HEK293T (cell line): Measurements from ENCODE around the gene SYNPR.

ENCODE experiments used
- CTCF ChIA-PET: fragments of 350-600 bp; formaldehyde crosslinking; extraction: SDS; loops from one replicate; lab custom pipeline; 2021; ENCODE audit warnings: antibody characterized with exemption, inconsistent platforms; lab: Yijun Ruan, JAX
- POLR2A ChIA-PET: fragments of 350-600 bp; formaldehyde crosslinking; extraction: SDS; loops from one replicate; lab custom pipeline; 2020; ENCODE audit warnings: antibody characterized with exemption, inconsistent platforms; lab: Yijun Ruan, JAX
- DNase-seq: peaks from one replicate; pipeline ENCODE4 v3.0.0; 2012; ENCODE audit warnings: mixed read lengths; ENCODE audit errors: extremely low spot score
- ARNT ChIP-seq: fragments of 450-650 bp; IDR thresholded peaks from 2 replicates; pipeline ENCODE4 v1.6.1; 2017; ENCODE audit warnings: mild to moderate bottlenecking
- BHLHE40 ChIP-seq: fragments of 450-650 bp; IDR thresholded peaks from 2 replicates; pipeline ENCODE4 v1.6.1; 2016; ENCODE audit warnings: mild to moderate bottlenecking, moderate library complexity, borderline replicate concordance
- CTBP1 ChIP-seq: fragments of 450-650 bp; IDR thresholded peaks from 2 replicates; pipeline ENCODE4 v1.6.1; 2016; ENCODE audit warnings: borderline replicate concordance
- ELF4 ChIP-seq: fragments of 450-650 bp; IDR thresholded peaks from 2 replicates; pipeline ENCODE4 v1.6.1; 2017; ENCODE audit warnings: antibody characterized with exemption
- FOXA1 ChIP-seq: fragments of 450-650 bp; IDR thresholded peaks from 2 replicates; pipeline ENCODE4 v1.6.1; 2016; ENCODE audit warnings: mild to moderate bottlenecking
- FOXK2 ChIP-seq: fragments of 450-650 bp; IDR thresholded peaks from 2 replicates; pipeline ENCODE4 v1.6.1; 2016; ENCODE audit warnings: mild to moderate bottlenecking
- FOXM1 ChIP-seq: fragments of 450-650 bp; IDR thresholded peaks from 2 replicates; pipeline ENCODE4 v1.6.1; 2017; ENCODE audit warnings: mild to moderate bottlenecking, borderline replicate concordance
- HDGF ChIP-seq: fragments of 450-650 bp; IDR thresholded peaks from 2 replicates; pipeline ENCODE4 v1.6.1; 2017; ENCODE audit warnings: antibody characterized with exemption, borderline replicate concordance
- L3MBTL2 ChIP-seq: fragments of 450-650 bp; conservative IDR thresholded peaks from 2 replicates; pipeline ENCODE4 v1.6.1; 2016; ENCODE audit warnings: mild to moderate bottlenecking
- LEF1 ChIP-seq: fragments of 450-650 bp; IDR thresholded peaks from 2 replicates; pipeline ENCODE4 v1.6.1; 2017; ENCODE audit warnings: mild to moderate bottlenecking, borderline replicate concordance
- NFRKB ChIP-seq: fragments of 450-650 bp; IDR thresholded peaks from 2 replicates; pipeline ENCODE4 v1.6.1; 2016; ENCODE audit warnings: mild to moderate bottlenecking, moderate library complexity
- PKNOX1 ChIP-seq: fragments of 450-650 bp; IDR thresholded peaks from 2 replicates; pipeline ENCODE4 v1.6.1; 2016
- SP1 ChIP-seq: fragments of 450-650 bp; IDR thresholded peaks from 2 replicates; pipeline ENCODE4 v1.6.1; 2017
- SUZ12 ChIP-seq: fragments of 450-650 bp; IDR thresholded peaks from 2 replicates; pipeline ENCODE4 v1.6.1; 2016; ENCODE audit warnings: mild to moderate bottlenecking
- TARDBP ChIP-seq: fragments of 450-650 bp; IDR thresholded peaks from 2 replicates; pipeline ENCODE4 v1.6.1; 2016
- ZNF384 ChIP-seq: fragments of 450-650 bp; IDR thresholded peaks from 2 replicates; pipeline ENCODE4 v1.6.1; 2016

The SYNPR gene

GRCh38 chr3:63571682-63572081 is 293.6 kb downstream of the SYNPR start:
- DNase-seq, result no peak
- TF ChIP-seq SP1, result no peak
- TF ChIP-seq ELF4, result no peak
- TF ChIP-seq TARDBP, result no peak
- no peak for TF ChIP-seq LEF1
- TF ChIP-seq CTBP1, result no peak
- no peak for TF ChIP-seq BHLHE40
- no peak for TF ChIP-seq ZNF384
- TF ChIP-seq ARNT, result no peak
- TF ChIP-seq HDGF, result no peak
- TF ChIP-seq NFRKB, result no peak
- TF ChIP-seq FOXK2, result no peak
- TF ChIP-seq L3MBTL2, result no peak
- TF ChIP-seq PKNOX1, result no peak
- no peak for TF ChIP-seq SUZ12
- TF ChIP-seq FOXA1, result no peak
- TF ChIP-seq FOXM1, result no peak
- POLR2A ChIA-PET, result no interaction called here
- CTCF ChIA-PET, result no interaction called here

- CTCF ChIA-PET, result no interaction called here
- no peak for DNase-seq
- POLR2A ChIA-PET, result no interaction called here
- TF ChIP-seq BHLHE40, result no peak
- TF ChIP-seq CTBP1, result no peak
- TF ChIP-seq TARDBP, result no peak
- TF ChIP-seq PKNOX1, result no peak
- no peak for TF ChIP-seq FOXA1
- no peak for TF ChIP-seq LEF1
- TF ChIP-seq NFRKB, result no peak
- no peak for TF ChIP-seq FOXM1
- TF ChIP-seq FOXK2, result no peak
- TF ChIP-seq SP1, result no peak
- no peak for TF ChIP-seq ZNF384
- TF ChIP-seq HDGF, result no peak
- TF ChIP-seq ARNT, result no peak
- TF ChIP-seq SUZ12, result no peak
- no peak for TF ChIP-seq ELF4
Measured at GRCh38 chr3:63576846-63577245, 298.7 kb downstream of the SYNPR start.

- ChIA-PET POLR2A (no interaction called here), CTCF (no interaction called here)
- TF ChIP-seq TARDBP (no peak), FOXK2 (no peak), HDGF (no peak), L3MBTL2 (no peak), ARNT (no peak), SUZ12 (no peak), NFRKB (no peak), LEF1 (no peak), FOXM1 (no peak), BHLHE40 (no peak), ELF4 (no peak), CTBP1 (no peak), SP1 (no peak), PKNOX1 (no peak), ZNF384 (no peak), FOXA1 (no peak)
- DNase-seq, result no peak
Measured at GRCh38 chr3:63578858-63579257, 300.8 kb downstream of the SYNPR start.

- ChIA-PET POLR2A (no interaction called here), CTCF (no interaction called here)
- DNase-seq, result no peak
- no peak for TF ChIP-seq FOXK2
- no peak for TF ChIP-seq BHLHE40
- TF ChIP-seq NFRKB, result no peak
- no peak for TF ChIP-seq HDGF
- TF ChIP-seq FOXM1, result no peak
- TF ChIP-seq FOXA1, result no peak
- TF ChIP-seq SP1, result no peak
- TF ChIP-seq ELF4, result no peak
- no peak for TF ChIP-seq CTBP1
Measured at GRCh38 chr3:63580151-63580550, 302.0 kb downstream of the SYNPR start.

GRCh38 chr3:63582943-63583500 is 304.9 kb downstream of the SYNPR start:
- POLR2A ChIA-PET, result no interaction called here
- TF ChIP-seq FOXK2, result no peak
- TF ChIP-seq HDGF, result no peak
- no peak for TF ChIP-seq ZNF384
- TF ChIP-seq CTBP1, result no peak
- no peak for TF ChIP-seq ARNT
- TF ChIP-seq TARDBP, result no peak
- TF ChIP-seq PKNOX1, result no peak
- no peak for TF ChIP-seq NFRKB
- TF ChIP-seq ELF4, result no peak
- no peak for TF ChIP-seq LEF1
- no peak for TF ChIP-seq SP1
- TF ChIP-seq FOXM1, result no peak
- no peak for TF ChIP-seq SUZ12
- TF ChIP-seq L3MBTL2, result no peak
- TF ChIP-seq FOXA1, result no peak
- no peak for TF ChIP-seq BHLHE40
- no peak for DNase-seq
- CTCF ChIA-PET, result no interaction called here
